Umbilical cord (tissue), 2 donors: Measurements from ENCODE around the gene RPP38. TPM values are rescaled to one million over a fixed set of nuclear protein-coding genes. Genes with fewer than 3 reads are reported as not detected.

Experiments used
- DNase-seq: peaks from one replicate; pipeline ENCODE4 v3.0.0-alpha.2; 2015; ENCODE audit warnings: low spot score
- total RNA-seq: library from RNA; depleted of rRNA; stranded (reverse); fragments of >200 nt; gene quantifications from one replicate; pipeline ENCODE4 v1.2.3, GENCODE V29; 2014; ENCODE audit warnings: low replicate concordance; ENCODE audit not compliant: insufficient read depth

Gene RPP38
- total RNA-seq, 1 donor from 2014 or later: 12.5 TPM

DNA sequence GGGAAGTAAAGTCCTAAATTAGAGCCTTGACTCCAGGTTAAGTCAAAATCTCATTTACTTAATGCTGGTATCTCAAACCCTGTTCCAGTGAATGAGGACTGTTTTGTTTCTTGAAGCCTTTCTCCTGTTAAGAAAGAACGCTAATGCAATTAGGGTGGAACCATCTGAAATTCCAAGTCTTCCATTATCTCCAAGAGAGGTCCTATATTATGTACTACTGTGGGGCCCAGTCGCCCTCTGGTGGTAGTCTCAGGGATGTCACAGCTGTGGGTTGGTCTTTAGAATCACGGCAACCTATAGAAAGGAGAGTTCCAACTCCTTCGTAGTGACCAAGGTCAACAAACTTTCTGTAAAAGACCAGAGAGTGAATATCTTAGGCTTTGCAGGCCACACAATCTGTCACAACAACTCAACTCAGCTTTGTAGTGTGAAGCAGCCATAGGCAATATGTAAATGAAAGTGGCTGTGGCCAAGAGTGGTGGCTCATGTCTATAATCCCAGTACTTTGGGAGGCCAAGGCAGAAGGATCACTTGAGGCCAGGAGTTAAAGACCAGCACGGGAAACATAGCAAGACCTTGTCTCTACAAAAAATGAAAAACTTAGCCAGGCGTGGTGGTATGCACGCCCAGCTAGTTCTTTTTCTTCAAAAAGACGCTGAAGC, 9.3 kb downstream of the RPP38 start:
- peak; percentile 67 for DNase-seq

DNA sequence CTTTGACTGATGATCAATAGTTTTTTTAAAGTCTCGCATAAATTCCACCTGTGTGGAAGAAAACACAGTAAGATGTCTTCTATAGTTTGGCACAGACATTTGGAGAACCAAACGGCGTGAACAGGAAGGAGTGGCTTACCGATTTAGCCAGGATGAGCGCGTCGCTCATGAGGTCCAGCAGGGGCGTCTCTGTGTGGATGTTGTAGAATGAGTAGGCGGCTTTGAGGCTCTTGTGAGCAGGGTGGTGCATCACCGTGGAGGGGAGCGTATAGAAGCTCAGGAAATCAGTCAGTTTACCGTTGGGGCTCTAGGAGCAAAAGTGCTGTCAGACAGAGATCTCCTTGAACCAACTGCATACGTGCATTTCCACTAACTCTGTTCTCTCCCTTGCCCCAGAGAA, 15.5 kb downstream of the RPP38 start:
- no peak for DNase-seq

DNA sequence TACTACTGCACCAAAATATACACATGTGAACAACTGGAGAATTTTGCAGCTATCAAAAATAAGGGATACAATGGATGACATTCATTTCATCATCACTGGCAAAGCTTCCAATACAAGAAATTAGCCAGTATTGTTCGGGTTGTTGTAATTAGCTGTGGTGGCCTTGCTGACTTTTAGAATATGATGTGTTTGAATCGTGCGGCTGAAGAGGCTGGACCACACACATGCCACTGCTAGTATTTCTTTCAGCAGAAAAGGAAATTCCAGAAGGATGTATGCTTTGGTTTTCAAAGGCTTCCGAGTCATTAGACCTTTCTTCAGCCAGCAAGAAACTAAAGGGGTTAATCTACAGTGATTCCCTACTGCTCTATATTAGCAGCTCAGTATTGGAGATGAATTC, 16.6 kb downstream of the RPP38 start:
- DNase-seq: no peak

DNA sequence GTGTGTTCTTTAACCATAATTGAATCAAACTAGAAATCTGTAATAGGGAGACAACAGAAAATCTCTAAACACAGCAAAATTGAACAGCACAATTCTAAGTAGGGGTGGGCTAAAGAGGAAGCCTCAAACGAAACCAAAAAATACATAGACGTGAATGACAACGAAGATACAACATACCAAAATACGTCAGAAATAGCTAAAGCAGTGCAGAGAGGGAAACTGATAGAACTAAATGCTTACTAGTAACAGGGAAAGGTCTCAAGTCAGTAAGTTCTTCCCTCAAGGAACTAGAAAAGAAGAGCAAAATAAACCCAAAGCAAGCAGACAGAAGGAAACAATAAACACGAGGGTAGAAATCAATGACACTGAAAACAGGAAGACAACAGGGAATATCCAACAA, 19.1 kb downstream of the RPP38 start:
- no peak for DNase-seq

DNA sequence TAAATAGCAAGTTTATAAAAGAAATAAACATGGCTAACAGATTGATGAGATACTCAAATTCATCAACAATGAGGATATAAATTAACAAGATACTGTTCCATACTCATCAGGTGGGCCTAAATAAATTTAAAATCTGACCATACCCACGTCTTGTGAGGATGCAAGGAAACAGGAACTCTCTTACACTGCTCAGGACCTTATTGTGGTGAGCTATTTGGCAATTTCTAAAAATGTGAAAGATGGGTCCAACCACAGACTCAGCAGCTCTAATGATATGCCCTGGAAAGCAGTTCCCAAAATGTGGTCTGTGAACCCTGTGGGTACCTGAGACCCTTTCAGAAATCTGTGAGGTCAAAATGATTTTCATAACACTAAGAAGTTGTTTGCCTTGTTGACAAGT, 21.5 kb downstream of the RPP38 start:
- DNase-seq: no peak

DNA sequence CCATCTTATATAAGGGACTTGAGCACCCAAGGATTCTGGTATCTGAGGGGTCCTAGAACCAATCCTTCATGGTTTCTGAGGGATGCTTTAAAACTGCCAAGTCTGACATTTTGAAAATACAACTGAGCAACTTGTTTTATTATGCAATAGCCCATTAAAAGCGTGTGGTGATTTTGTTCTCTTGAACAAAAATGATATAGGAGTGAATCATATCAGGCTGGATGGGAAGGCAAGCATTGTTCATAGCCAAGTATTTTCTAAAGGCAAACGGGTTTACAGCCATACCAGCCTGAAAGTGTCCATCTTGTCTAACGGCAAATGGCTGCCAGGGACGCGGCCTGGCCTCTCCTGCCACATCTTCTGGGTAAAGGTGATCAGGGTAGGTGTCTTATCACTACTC, 23.4 kb downstream of the RPP38 start:
- DNase-seq: no peak

DNA sequence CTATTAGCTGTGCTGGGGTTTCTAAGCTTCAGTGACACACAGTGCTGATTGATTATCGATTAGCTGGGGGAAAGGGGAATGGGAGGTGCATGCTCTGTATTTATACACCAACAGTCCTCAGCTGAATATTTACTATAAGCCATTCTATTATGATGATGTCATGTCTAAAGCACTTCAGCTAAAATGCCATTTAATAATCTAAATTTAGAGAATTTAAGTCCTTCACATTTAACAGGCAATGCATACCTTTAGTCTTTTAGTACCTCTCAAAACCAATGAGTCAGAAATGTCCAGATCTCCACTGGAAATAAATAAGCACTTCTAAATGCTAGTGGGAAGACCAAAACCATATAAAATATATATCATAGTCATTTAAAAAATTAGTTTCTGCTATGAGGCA, 24.6 kb downstream of the RPP38 start:
- DNase-seq: no peak

DNA sequence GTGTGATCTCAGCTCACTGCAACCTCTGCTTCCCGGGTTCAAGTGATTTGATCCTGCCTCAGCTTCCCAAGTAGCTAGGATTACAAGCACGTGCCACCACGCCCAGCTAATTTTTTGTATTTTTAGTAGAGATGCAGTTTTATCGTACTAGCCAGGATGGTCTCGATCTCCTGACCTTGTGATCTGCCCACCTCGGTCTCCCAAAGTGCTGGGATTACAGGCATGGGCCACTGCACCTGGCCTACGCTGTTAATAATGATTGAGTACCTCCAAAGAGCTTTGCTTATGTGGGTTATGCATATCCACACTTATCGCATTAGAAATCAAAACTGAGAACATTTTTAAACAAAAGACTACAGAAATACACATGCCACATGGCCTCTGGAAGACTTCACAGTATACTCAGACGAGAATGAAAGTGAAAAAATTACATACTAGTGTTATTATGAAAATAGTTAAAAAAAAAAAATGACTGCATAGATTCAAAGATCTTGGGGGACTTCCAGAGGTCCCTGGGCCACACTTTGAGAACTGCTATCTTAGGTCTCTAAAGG, 25.4 kb downstream of the RPP38 start:
- no peak for DNase-seq

DNA sequence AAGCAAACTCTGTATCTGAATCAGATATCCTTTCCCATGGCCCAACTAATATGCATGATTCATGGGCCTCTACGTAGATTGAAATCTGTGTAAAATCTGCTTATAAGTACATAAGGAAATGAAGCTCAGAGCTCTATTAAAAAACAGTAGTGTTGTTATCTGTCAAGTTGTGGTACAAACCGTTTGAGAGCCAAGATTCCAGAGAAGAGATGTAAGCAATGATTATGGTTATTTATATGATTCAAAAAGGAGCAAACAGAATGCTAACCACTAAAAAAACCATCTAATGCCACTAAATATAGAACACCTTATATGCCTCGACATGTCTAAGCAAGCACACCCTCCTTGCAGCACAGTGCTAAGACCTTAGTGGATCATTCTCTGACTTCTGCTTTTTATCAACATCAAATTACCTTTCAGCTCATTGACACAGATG, 26.6 kb downstream of the RPP38 start:
- DNase-seq: peak; percentile 33

DNA sequence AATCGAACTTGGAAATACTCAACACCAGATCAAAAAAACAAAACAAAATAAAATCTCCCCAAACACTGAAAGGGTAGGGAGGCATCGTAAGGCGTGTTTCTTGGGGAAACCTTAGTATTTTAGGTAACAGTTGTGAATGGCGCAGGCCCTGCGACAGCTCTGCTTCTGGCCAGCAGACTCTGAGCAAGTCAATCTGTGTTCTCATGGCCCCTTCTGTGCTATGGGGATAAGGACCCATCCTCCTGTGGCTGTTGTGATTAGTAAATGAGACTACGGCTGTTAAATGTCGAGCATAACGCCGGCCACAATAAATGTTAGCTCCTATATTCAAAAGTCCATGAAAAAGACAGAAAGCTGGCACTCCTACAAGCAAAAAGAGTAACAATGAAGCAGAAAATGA, 27.0 kb downstream of the RPP38 start:
- no peak for DNase-seq

DNA sequence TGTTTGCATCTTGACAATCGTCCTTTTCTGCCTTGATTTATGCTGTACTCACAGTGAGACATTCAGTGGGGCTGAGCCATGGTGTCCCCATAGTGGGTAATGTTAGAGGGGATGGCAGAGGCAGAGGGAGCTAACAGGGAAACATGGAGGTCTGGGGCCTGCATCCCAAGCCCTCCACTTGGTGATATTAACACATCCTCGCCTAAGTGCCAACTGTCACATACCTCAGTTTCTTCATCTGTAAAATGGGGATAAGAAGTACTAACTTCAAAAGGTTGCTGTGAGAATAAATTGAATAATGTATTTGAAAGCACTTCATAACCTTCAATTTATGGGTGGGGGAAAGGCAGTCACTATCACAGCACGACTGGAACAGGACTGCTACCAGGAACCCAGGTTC, 27.8 kb downstream of the RPP38 start:
- no peak for DNase-seq

DNA sequence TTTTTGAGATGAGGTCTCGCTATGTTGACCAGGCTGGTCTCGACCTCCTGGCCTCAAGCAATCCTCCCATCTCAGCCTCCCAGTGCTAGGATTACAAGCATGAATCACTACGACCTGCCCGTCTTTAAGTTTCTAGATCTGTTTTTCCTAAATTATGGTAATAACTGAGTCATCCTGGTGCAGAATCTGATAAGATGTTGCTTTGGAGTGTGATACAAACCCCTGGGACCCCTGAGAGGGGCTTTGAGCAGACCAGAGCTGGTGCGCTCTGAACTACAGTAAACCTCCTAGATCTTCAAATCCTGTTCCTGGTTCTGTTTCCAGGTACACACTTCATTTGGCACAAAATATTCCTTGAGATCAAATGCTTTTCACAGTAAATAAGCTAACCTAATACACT, 34.2 kb downstream of the RPP38 start:
- DNase-seq: no peak

DNA sequence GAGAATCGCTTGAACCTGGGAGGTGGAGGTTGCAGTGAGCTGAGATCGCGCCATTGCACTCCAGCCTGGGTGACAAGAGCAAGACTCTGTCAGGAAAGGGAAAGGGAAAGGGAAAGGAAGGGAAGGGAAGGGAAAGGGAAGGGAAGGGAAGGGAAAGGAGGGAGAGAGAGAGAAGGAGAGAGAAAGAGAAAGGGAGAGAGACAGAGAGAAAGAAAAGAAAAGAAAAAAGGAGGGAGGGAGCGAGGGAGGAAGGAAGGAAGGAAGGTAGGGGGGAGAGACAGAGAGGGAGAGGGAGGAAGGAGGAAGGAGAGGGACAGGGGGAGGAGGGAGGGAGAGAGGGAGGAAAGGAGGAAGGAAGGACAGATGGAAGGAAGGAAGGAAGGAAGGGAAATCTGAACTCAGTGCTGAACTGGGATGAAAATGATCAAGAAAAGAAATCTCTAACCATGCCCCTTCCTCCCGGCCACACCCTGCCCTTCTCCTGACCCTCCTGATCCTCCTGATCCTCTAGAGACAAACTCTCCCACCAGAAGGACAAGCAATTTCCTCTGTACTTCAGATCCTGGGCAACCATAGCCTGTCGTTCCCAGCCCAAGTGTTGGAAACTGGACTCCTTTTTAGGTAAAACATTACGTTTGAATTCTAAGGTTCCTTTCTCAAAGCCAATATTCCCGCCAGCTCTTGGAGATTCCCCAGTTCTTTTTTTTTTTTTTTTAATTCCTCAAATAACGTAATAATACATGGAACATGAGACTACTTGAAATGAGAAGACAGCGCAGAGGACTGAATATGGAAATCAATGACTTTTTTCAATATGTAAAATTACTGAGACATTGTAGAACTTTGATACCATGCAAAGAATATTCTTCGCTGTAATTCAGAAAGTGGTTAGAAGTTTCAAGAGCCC, 39.2 kb downstream of the RPP38 start:
- DNase-seq: no peak

DNA sequence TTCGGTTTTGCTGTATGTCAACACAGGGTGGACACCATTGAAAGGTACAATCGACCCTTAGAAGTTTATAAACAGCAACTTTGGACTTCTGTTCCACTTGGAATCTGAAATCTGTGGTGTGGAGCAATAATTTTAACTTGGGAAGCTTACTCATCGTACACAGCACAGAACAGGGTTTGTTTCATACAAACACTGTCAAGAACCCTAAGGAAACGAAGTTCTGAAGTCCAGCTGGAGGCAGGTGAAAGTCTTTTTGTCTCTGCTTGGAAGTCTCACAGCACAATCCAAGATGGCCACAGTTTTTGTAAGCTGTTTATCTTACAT, 39.8 kb downstream of the RPP38 start:
- DNase-seq: no peak

DNA sequence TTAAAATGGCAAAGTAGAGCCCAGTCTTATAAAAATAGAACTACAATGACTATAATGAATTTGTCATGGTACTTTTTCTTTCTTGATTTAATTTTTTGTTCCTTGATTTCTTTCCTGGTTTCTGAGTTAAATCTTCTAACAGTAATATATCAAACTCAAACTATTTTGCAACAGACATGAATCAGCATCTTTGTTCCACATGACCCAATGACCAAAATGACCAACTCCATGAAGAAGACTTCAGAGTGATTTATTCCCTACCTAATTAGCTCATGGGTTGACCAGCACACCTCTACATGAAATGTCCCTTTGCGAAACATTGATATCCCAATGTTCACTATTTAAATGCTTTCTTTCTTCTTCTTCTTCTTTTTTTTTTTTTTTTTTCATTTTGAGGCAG, 40.5 kb downstream of the RPP38 start:
- no peak for DNase-seq

DNA sequence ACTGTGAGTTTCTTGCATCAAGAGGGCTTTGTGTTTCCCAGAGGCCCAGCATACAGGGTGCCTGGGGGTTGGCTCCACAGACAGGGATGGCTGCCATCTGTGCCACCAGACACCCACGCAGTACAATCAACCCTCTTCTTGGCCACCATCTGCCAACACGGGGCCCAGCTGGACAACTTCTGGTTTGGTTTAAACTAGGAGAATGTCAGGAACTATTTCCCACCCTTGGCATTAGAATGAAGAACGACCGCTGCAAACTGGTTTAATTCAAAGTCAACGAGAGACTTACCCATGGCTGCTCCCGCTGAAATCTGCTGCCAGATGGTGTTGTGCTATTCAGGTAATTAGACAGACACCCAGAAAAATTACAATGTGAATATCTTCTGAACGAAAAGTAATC, 43.5 kb downstream of the RPP38 start:
- DNase-seq: no peak

DNA sequence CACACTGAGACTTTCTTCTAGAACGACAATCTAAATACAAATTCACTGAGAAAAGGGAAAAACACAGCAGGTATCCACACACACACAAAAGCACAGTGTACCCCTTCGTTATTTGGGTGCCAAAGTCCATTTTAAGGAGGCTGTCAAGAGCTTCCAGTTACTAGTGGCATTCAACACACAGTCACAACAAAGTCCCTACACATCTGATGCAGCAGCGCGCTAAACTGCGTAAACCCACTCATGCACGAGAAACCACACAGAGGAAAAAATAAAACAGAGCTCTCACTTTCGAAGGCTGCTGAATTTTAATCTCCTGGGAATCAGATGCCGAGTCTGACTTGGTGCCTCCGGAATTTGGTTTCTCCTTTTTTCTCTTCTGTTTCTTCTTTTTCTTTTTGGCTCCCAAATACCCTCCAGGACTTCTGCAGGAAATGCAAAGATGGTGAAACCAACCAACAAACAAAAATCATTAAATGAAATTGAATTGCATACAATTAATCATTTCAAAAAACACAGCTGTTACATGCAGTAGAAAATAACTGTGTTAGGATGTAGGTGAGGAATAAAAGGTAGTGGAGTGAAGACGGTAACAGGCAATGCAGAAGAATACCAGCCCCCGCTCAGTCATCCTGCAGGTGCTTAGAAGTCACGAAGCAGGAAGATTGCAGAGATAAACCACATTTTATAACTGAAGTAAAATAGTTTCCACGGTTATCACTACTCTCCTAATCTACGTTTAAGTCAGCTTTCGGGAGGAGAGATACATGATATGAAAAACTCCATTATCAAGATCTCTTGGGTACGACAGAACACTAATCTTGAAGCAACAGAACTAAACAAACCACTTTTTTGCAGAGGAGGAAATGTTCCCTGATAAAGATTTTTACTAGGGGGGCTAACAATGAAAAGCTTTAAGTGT, 44.2 kb downstream of the RPP38 start:
- peak; percentile 17 for DNase-seq

DNA sequence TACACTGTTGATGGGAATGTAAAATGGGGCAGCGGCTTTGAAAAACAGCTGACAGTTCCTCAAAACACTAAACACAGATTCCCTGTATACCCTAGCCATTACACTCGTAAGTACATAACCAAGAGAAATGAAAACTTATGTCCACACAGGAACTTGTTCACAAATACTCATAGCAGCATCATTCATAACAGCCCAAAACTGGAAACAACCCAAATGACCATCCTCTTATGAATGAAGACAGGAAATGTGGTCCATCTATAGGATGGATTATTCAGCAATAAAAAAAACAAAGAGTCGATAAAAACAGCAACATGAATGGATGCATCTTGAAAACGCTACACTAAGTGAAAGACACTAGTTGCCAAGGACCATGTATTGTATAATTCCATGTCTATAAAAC, 47.6 kb downstream of the RPP38 start:
- no peak for DNase-seq

DNA sequence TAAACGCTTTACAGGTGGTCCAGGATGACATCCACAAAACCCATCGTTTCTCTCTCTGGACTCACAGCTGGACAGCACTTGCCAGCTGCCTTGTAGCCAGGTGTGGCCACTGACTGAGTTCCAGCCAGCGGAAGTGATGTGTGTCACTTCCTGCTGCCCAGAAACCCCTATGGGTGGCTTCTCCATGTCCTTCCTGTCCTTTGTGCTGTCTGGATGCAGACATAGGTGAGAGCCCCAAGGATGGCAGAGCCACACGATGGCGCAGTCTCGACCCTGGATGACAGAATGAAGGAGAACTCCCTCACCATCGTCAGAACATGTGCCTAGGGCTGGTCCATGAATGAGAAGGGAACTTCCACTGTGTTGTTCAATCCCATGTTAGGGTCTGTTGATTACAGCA, 49.2 kb downstream of the RPP38 start:
- no peak for DNase-seq

DNA sequence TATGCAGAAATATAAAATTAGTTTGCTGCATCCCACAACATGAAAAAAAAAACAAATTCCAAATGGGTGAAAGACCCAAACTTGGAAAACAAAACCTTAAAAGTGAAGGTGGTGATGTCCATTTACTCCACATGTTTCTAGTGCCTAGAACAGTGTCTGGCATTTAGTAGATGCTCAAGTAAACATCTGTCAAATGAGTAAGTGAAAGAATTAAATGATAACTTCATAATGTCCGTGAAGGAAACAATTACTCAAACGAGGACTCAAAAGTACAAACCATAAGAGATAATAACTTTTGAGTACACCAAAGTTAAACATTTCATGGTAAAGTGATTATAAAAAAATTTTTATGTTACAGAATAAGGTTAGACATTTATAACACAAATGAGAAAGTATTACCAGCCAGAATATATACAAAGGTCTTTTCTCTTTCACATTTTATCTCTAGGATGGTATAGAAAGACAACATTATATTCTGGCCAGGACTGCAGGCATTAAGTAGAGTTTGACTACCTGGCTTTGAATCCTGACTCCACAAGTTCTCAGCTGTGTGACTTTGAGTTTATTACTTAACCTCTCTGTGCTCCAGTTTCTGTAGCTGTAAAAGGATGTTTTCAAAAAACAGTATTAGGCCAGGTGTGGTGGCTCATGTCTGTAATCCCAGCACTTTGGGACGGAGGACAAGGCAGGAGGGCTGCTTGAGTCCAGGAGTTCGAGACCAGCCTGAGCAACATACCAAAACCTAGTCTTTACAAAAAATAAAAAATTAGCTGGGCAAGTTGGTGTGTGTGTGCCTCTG, 50.6 kb downstream of the RPP38 start:
- DNase-seq: no peak
